ENCODE measurements around the gene OLFML1. TPM values are rescaled to one million over a fixed set of nuclear protein-coding genes. Genes with fewer than 3 reads are reported as not detected.
"Not testable (repeated sequence)": the region's sequence is repeated elsewhere in the genome, so short reads cannot be mapped to it uniquely, and the experiment has no call there.

Gene OLFML1
- polyA plus RNA-seq, 2 donors, result 0.49 to 1.2 TPM

- WGBS, 2 donors, result 91 to 92% methylated on average over 12 of the region's 12 CpGs
- H3K27ac ChIP-seq (ENCODE audit: low read depth in 2 of 2, low read length in 1 of 2), result no peak overlapping the region
- no peak overlapping the region for H3K4me3 ChIP-seq (ENCODE audit: low read depth in 1 of 2, low read length in 2 of 2)
- no peaks in the 10 kb centered on the region for H3K9me3 ChIP-seq (ENCODE audit: control insufficient read depth in 2 of 2, insufficient read depth in 1 of 2, low read depth in 1 of 2, low read length in 1 of 2)
- no peaks in the 10 kb centered on the region for H3K27me3 ChIP-seq (ENCODE audit: control insufficient read depth in 1 of 2, insufficient read depth in 2 of 2, low read length in 2 of 2)
- no peaks in the 10 kb centered on the region for H3K36me3 ChIP-seq (ENCODE audit: control insufficient read depth in 2 of 2, insufficient read depth in 2 of 2, low read length in 1 of 2)
- peaks cover 0 to 4% of the 10 kb centered on the region in 2 donors for H3K4me1 ChIP-seq (ENCODE audit: control insufficient read depth in 2 of 2, insufficient read depth in 2 of 2, low read length in 1 of 2)
Observed at GRCh38 chr11:7516475-7516874, 31.2 kb downstream of the OLFML1 start.

GRCh38 chr11:7517743-7518142, 32.4 kb downstream of the OLFML1 start:
- not testable (repeated sequence) for H3K9me3 ChIP-seq (ENCODE audit: control insufficient read depth in 2 of 2, insufficient read depth in 1 of 2, low read depth in 1 of 2, low read length in 1 of 2); H3K4me3 ChIP-seq (ENCODE audit: low read depth in 1 of 2, low read length in 2 of 2); H3K36me3 ChIP-seq (ENCODE audit: control insufficient read depth in 2 of 2, insufficient read depth in 2 of 2, low read length in 1 of 2); H3K27ac ChIP-seq (ENCODE audit: low read depth in 2 of 2, low read length in 1 of 2); H3K27me3 ChIP-seq (ENCODE audit: control insufficient read depth in 1 of 2, insufficient read depth in 2 of 2, low read length in 2 of 2); H3K4me1 ChIP-seq (ENCODE audit: control insufficient read depth in 2 of 2, insufficient read depth in 2 of 2, low read length in 1 of 2)
- 94 to 96% methylated on average over 13 of the region's 13 CpGs for WGBS, 2 donors

DNA sequence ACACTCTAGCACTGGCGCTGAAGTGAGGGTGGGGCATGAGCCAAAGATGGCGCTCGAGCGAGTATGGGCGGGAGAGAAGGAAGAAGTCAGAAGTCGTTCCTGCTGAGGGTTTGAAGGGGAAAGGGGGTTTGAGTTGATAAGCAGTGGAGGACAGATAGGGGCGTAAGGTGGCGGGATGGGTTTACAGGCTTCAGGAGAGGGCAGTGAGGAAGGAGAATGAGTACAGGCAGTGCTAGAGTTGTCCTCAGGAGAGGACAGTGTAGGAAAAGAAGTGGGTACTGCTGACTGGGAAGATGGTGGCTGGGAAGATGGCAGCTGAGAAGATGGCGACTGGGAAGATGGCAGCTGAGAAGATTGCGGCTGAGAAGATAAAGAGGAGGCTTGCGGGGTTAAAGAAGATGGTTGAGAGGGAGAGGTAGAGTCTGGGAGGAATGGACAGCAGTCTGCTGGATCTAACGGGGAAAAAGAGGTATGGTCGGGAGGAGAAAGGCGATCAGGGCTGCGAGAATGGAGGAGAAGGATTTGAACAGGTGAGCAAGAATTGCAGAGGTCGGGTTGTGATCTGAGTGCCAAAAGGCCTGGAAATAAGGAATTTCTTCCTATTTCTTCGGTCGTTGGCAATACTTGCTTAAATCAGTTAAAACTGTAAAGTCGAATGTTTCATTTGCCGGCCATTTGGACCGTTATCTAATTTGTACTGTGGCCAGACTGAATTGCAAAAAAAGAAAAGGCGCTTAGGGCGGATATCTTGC, 33.7 kb downstream of the OLFML1 start:
- 94 to 95% methylated on average over 23 of the region's 23 CpGs for WGBS, 2 donors
- H3K4me1 ChIP-seq (ENCODE audit: control insufficient read depth in 2 of 2, insufficient read depth in 2 of 2, low read length in 1 of 2), result peaks cover 0 to 4% of the 10 kb centered on the region in 2 donors
- H3K27ac ChIP-seq (ENCODE audit: low read depth in 2 of 2, low read length in 1 of 2), result no peak overlapping the region
- H3K36me3 ChIP-seq (ENCODE audit: control insufficient read depth in 2 of 2, insufficient read depth in 2 of 2, low read length in 1 of 2), result no peaks in the 10 kb centered on the region
- H3K4me3 ChIP-seq (ENCODE audit: low read depth in 1 of 2, low read length in 2 of 2), result no peak overlapping the region
- no peaks in the 10 kb centered on the region for H3K9me3 ChIP-seq (ENCODE audit: control insufficient read depth in 2 of 2, insufficient read depth in 1 of 2, low read depth in 1 of 2, low read length in 1 of 2)
- H3K27me3 ChIP-seq (ENCODE audit: control insufficient read depth in 1 of 2, insufficient read depth in 2 of 2, low read length in 2 of 2), result no peaks in the 10 kb centered on the region

DNA sequence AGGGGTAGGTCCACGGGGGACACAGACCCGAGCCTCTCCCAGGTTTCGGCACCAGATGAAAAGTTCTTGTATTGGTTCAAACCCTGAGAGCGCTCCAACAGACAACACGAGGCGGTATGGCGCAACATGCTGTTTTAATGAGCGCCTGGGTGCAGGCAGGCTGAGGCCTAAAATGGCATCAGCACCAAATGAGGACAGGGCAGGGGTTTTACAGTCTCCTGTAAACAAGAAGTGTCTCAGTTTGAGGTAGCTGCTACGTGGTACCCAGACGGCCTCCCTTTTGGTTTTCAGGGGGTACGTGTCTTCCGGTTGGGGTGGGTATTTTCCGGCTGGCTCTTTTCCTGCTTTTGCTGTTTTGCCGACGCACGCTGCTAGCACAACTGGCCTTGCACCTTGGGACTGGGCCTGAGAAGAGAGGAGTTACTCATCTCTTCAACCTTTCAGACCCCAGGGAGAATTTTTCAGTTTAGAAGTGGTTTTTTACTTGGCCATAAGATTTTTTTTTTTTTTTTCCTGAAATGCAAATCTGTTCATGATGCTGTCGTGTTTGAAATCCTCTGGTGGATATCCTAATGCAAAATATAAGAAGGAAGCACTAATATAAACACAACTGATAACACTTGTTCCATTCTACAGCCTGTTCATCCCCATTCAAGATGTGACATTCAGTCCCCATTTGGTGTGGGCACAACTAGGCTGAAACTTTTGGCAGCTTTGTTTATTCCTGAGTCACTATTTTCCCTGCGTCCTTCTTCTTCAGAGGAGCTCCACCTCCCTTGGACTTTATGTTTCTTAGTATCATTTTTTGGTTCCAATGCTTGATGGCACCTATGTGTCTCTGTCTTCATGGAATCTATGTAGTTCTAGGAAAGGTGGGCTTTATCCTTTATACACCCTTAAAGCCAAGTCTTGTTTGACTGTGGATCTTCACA, 35.0 kb downstream of the OLFML1 start:
- Histone ChIP-seq H3K27me3 (ENCODE audit: control insufficient read depth in 1 of 2, insufficient read depth in 2 of 2, low read length in 2 of 2) (no peaks in the 10 kb centered on the region), H3K4me1 (ENCODE audit: control insufficient read depth in 2 of 2, insufficient read depth in 2 of 2, low read length in 1 of 2) (peaks cover 0 to 4% of the 10 kb centered on the region in 2 donors), H3K27ac (ENCODE audit: low read depth in 2 of 2, low read length in 1 of 2) (no peak overlapping the region), H3K36me3 (ENCODE audit: control insufficient read depth in 2 of 2, insufficient read depth in 2 of 2, low read length in 1 of 2) (no peaks in the 10 kb centered on the region), H3K9me3 (ENCODE audit: control insufficient read depth in 2 of 2, insufficient read depth in 1 of 2, low read depth in 1 of 2, low read length in 1 of 2) (no peaks in the 10 kb centered on the region), H3K4me3 (ENCODE audit: low read depth in 1 of 2, low read length in 2 of 2) (no peak overlapping the region)
- 71 to 73% methylated on average over 18 of the region's 18 CpGs for WGBS, 2 donors

GRCh38 chr11:7520981-7521487, 35.7 kb downstream of the OLFML1 start:
- no peaks in the 10 kb centered on the region for H3K9me3 ChIP-seq (ENCODE audit: control insufficient read depth in 2 of 2, insufficient read depth in 1 of 2, low read depth in 1 of 2, low read length in 1 of 2)
- no peak overlapping the region for H3K4me3 ChIP-seq (ENCODE audit: low read depth in 1 of 2, low read length in 2 of 2)
- H3K27me3 ChIP-seq (ENCODE audit: control insufficient read depth in 1 of 2, insufficient read depth in 2 of 2, low read length in 2 of 2), result no peaks in the 10 kb centered on the region
- no peak overlapping the region for H3K27ac ChIP-seq (ENCODE audit: low read depth in 2 of 2, low read length in 1 of 2)
- H3K36me3 ChIP-seq (ENCODE audit: control insufficient read depth in 2 of 2, insufficient read depth in 2 of 2, low read length in 1 of 2), result no peaks in the 10 kb centered on the region
- peaks cover 0 to 4% of the 10 kb centered on the region in 2 donors for H3K4me1 ChIP-seq (ENCODE audit: control insufficient read depth in 2 of 2, insufficient read depth in 2 of 2, low read length in 1 of 2)
- 0 to 1% methylated on average over 2 of the region's 2 CpGs for WGBS, 2 donors

DNA sequence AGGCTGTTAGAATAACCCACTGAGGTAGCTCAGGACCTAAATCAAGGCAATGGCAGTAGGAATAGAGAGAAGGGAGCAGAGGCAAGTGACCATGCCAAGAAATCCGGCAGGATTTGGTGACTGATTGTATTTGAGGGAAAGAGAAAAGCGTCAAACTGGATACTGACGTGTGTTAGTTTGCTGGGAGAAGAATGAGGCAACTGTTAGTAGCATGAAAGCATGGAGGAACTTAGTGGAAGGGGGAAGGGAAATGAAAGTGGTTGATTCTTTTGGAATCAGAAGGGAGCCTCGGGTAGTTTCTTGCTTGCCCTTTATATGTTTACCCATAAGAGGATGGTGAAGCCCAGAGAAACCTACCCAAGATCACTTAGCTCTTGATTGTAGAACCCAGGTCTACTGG, 36.8 kb downstream of the OLFML1 start:
- Histone ChIP-seq H3K9me3 (ENCODE audit: control insufficient read depth in 2 of 2, insufficient read depth in 1 of 2, low read depth in 1 of 2, low read length in 1 of 2) (no peaks in the 10 kb centered on the region), H3K27me3 (ENCODE audit: control insufficient read depth in 1 of 2, insufficient read depth in 2 of 2, low read length in 2 of 2) (no peaks in the 10 kb centered on the region), H3K27ac (ENCODE audit: low read depth in 2 of 2, low read length in 1 of 2) (no peak overlapping the region), H3K36me3 (ENCODE audit: control insufficient read depth in 2 of 2, insufficient read depth in 2 of 2, low read length in 1 of 2) (no peaks in the 10 kb centered on the region), H3K4me3 (ENCODE audit: low read depth in 1 of 2, low read length in 2 of 2) (no peak overlapping the region), H3K4me1 (ENCODE audit: control insufficient read depth in 2 of 2, insufficient read depth in 2 of 2, low read length in 1 of 2) (peaks cover 0 to 6% of the 10 kb centered on the region in 2 donors)
- WGBS, 2 donors, result 65% methylated on average over 4 of the region's 4 CpGs

DNA sequence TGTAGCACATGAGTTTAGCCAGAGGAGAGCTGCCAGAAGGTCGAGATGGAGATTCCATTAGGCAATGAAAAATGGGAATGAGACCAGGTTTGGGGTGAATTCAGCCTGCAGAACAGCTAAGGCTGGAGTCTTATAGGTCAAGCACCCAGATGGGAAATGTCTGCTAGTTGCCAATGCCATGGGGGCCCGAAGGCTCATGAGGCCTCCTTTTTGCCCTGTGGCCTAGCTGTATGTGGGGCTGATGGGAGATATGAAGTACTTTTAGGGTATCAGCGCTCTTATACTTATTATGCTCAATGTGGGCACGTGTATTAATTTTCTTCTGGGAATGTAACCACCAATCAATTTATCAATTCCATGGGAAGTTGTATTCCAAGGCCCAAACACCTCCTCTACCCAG, 37.2 kb downstream of the OLFML1 start:
- 93 to 95% methylated on average over 4 of the region's 4 CpGs for WGBS, 2 donors
- peaks cover 0 to 7% of the 10 kb centered on the region in 2 donors for H3K4me1 ChIP-seq (ENCODE audit: control insufficient read depth in 2 of 2, insufficient read depth in 2 of 2, low read length in 1 of 2)
- no peaks in the 10 kb centered on the region for H3K9me3 ChIP-seq (ENCODE audit: control insufficient read depth in 2 of 2, insufficient read depth in 1 of 2, low read depth in 1 of 2, low read length in 1 of 2)
- H3K27me3 ChIP-seq (ENCODE audit: control insufficient read depth in 1 of 2, insufficient read depth in 2 of 2, low read length in 2 of 2), result no peaks in the 10 kb centered on the region
- H3K4me3 ChIP-seq (ENCODE audit: low read depth in 1 of 2, low read length in 2 of 2), result no peak overlapping the region
- no peak overlapping the region for H3K27ac ChIP-seq (ENCODE audit: low read depth in 2 of 2, low read length in 1 of 2)
- no peaks in the 10 kb centered on the region for H3K36me3 ChIP-seq (ENCODE audit: control insufficient read depth in 2 of 2, insufficient read depth in 2 of 2, low read length in 1 of 2)

GRCh38 chr11:7523416-7524210, 38.3 kb downstream of the OLFML1 start:
- Histone ChIP-seq H3K36me3 (ENCODE audit: control insufficient read depth in 2 of 2, insufficient read depth in 2 of 2, low read length in 1 of 2) (no peaks in the 10 kb centered on the region), H3K27ac (ENCODE audit: low read depth in 2 of 2, low read length in 1 of 2) (no peak overlapping the region), H3K4me3 (ENCODE audit: low read depth in 1 of 2, low read length in 2 of 2) (no peak overlapping the region), H3K4me1 (ENCODE audit: control insufficient read depth in 2 of 2, insufficient read depth in 2 of 2, low read length in 1 of 2) (peaks cover 0 to 10% of the 10 kb centered on the region in 2 donors), H3K9me3 (ENCODE audit: control insufficient read depth in 2 of 2, insufficient read depth in 1 of 2, low read depth in 1 of 2, low read length in 1 of 2) (no peaks in the 10 kb centered on the region), H3K27me3 (ENCODE audit: control insufficient read depth in 1 of 2, insufficient read depth in 2 of 2, low read length in 2 of 2) (no peaks in the 10 kb centered on the region)
- 67 to 72% methylated on average over 6 of the region's 6 CpGs for WGBS, 2 donors

Measured in esophagus (tissue), 2 donors.